Trophoblast cell (in vitro differentiated cells and primary cell): ENCODE results near the gene ZNF248.

Source experiments
- DNase-seq, 2 donors: peaks; one replicate each; pipeline ENCODE4 v3.0.0-alpha.2; 2016
- H2AFZ ChIP-seq: 2 replicates; pipeline ENCODE4 v1.6.1; 2013; ENCODE audit warnings: low read length, moderate library complexity, mild to moderate bottlenecking; ENCODE audit not compliant: insufficient read depth, poor library complexity
- H2AK5ac ChIP-seq: 2 replicates; pipeline ENCODE4 v1.6.1; 2013; ENCODE audit warnings: mild to moderate bottlenecking, low read length
- H2BK120ac ChIP-seq: 2 replicates; pipeline ENCODE4 v1.6.1; 2013; ENCODE audit warnings: low read length, mild to moderate bottlenecking, moderate library complexity; ENCODE audit not compliant: insufficient read depth, poor library complexity
- H2BK12ac ChIP-seq: 2 replicates; pipeline ENCODE4 v1.6.1; 2013; ENCODE audit warnings: mild to moderate bottlenecking, low read length, moderate library complexity
- H2BK5ac ChIP-seq: 2 replicates; pipeline ENCODE4 v1.6.1; 2013; ENCODE audit warnings: low read length, low read depth, moderate library complexity, mild to moderate bottlenecking; ENCODE audit not compliant: poor library complexity
- H3K14ac ChIP-seq: 2 replicates; pipeline ENCODE4 v1.6.1; 2013; ENCODE audit warnings: mild to moderate bottlenecking, low read length
- H3K18ac ChIP-seq: 2 replicates; pipeline ENCODE4 v1.6.1; 2013; ENCODE audit warnings: mild to moderate bottlenecking, low read length
- H3K23ac ChIP-seq: 2 replicates; pipeline ENCODE4 v1.6.1; 2013; ENCODE audit warnings: low read length
- H3K27ac ChIP-seq: 2 replicates; pipeline ENCODE4 v1.5.1; 2013; ENCODE audit warnings: low read depth, mild to moderate bottlenecking, inconsistent platforms, low read length, moderate library complexity
- H3K27me3 ChIP-seq: 2 replicates; pipeline ENCODE4 v1.6.1; 2013; ENCODE audit warnings: inconsistent platforms, mild to moderate bottlenecking, low read length, moderate library complexity; ENCODE audit not compliant: insufficient read depth
- H3K36me3 ChIP-seq, 2 experiments: 1 replicate in 1 of 2; 2 replicates in 1 of 2; pipeline ENCODE4 v1.6.1; 2013; ENCODE audit warnings: low read length in 2 of 2, mild to moderate bottlenecking in 2 of 2, moderate library complexity in 1 of 2; ENCODE audit not compliant: insufficient read depth in 2 of 2, control insufficient read depth in 1 of 2
- H3K4ac ChIP-seq: 2 replicates; pipeline ENCODE4 v1.6.1; 2013; ENCODE audit warnings: low read depth, mild to moderate bottlenecking, low read length, moderate library complexity
- H3K4me1 ChIP-seq, 2 experiments: 1 replicate in 1 of 2; 2 replicates in 1 of 2; pipeline ENCODE4 v1.6.1; 2013; ENCODE audit warnings: low read length in 2 of 2, mild to moderate bottlenecking in 2 of 2, moderate library complexity in 1 of 2; ENCODE audit not compliant: insufficient read depth in 2 of 2, control insufficient read depth in 1 of 2
- H3K4me2 ChIP-seq: 2 replicates; pipeline ENCODE4 v1.6.1; 2013; ENCODE audit warnings: inconsistent platforms, mild to moderate bottlenecking, low read length, moderate library complexity
- H3K4me3 ChIP-seq: 2 replicates; pipeline ENCODE4 v1.5.1; 2013; ENCODE audit warnings: mild to moderate bottlenecking, low read depth, low read length, inconsistent platforms
- H3K79me1 ChIP-seq: one replicate; pipeline ENCODE4 v1.6.1; 2013; ENCODE audit warnings: low read length
- H3K79me2 ChIP-seq: 2 replicates; pipeline ENCODE4 v1.6.1; 2013; ENCODE audit warnings: low read length, mild to moderate bottlenecking; ENCODE audit not compliant: control insufficient read depth, insufficient read depth, poor library complexity
- H3K9ac ChIP-seq: 2 replicates; pipeline ENCODE4 v1.6.1; 2013; ENCODE audit warnings: mild to moderate bottlenecking, low read length
- H3K9me3 ChIP-seq: 2 replicates; pipeline ENCODE4 v1.6.1; 2013; ENCODE audit warnings: low read depth, mild to moderate bottlenecking, control low read depth, inconsistent platforms, low read length; ENCODE audit not compliant: insufficient read depth
- H4K12ac ChIP-seq: 2 replicates; pipeline ENCODE4 v1.6.1; 2013; ENCODE audit warnings: low read depth, mild to moderate bottlenecking, low read length, moderate library complexity
- H4K8ac ChIP-seq: 2 replicates; pipeline ENCODE4 v1.6.1; 2013; ENCODE audit warnings: low read depth, mild to moderate bottlenecking, low read length, moderate library complexity
- H4K91ac ChIP-seq: one replicate; pipeline ENCODE4 v1.6.1; 2013; ENCODE audit warnings: low read depth, mild to moderate bottlenecking, low read length, moderate library complexity
- WGBS: extraction: QIAGEN DNeasy Blood & Tissue Kit; methylation state at CpG from one replicate; pipeline ENCODE4 v1.1.7; 2013; ENCODE audit warnings: missing lambda C conversion rate; ENCODE audit not compliant: insufficient read length, insufficient coverage; ENCODE audit errors: extremely low coverage; 5-methylcytosine and 5-hydroxymethylcytosine counted together

ZNF248 gene

DNA sequence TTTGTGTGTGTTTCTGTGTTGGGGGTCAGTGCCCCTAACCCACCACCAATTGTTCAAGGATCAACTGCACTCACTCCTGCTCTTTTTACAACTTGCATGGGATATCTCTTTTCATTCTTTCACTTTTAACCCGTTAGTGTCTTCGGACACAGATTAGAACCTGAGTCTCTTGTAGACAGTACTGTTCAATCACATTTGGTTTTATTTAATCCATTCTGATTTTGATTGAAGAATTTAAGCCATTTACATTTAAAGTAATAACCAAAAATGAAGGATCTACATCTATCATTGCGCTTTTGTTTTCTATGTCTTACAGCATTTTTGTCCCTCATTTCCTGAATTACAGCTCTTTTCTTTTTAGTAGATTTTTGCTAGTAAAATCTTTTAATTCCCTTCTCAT is 43.6 kb downstream of the ZNF248 start:
- no peaks in the 10 kb centered on the region for H3K79me1 ChIP-seq
- H3K14ac ChIP-seq: no peak overlapping the region
- WGBS: no CpG with 5 or more reads among the region's 3 CpGs
- no peak overlapping the region for H2BK12ac ChIP-seq
- no peak overlapping the region for H4K91ac ChIP-seq
- H3K4me2 ChIP-seq: no peak overlapping the region
- H4K12ac ChIP-seq: no peak overlapping the region
- no peak overlapping the region for H3K9ac ChIP-seq
- H3K9me3 ChIP-seq: peaks cover 14% of the 10 kb centered on the region
- no peak overlapping the region for H3K4ac ChIP-seq
- H3K36me3 ChIP-seq: peaks cover 0 to 3% of the 10 kb centered on the region in 2 experiments
- H2BK120ac ChIP-seq: no peak overlapping the region
- H3K18ac ChIP-seq: no peak overlapping the region
- H3K79me2 ChIP-seq: no peaks in the 10 kb centered on the region
- DNase-seq: no peak
- H3K4me3 ChIP-seq: no peak overlapping the region
- no peak overlapping the region for H2BK5ac ChIP-seq
- no peaks in the 10 kb centered on the region for H3K27me3 ChIP-seq
- no peak overlapping the region for H3K23ac ChIP-seq
- no peaks in the 10 kb centered on the region for H3K4me1 ChIP-seq
- no peak overlapping the region for H3K27ac ChIP-seq
- H4K8ac ChIP-seq: no peak overlapping the region
- no peak overlapping the region for H2AFZ ChIP-seq
- no peak overlapping the region for H2AK5ac ChIP-seq

DNA sequence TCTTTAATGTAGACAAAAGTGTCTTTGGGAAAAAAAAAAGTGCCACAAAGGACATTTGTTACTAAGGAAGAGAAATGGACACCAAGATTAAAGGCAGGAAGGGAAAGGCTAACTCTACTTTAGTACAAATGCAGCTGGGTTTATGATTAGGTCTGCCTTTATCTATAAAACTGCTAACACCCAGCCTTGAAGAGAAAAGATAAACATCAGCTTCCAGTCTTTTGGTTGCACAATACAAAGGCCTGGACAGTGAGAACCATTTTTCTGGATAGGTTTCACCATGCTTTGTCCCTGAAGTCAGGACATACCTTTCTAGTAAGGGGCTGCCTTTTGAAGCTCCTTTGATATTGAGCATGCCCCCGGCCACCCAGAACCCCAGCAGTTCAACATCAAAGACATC is 45.1 kb downstream of the ZNF248 start:
- Histone ChIP-seq H3K79me2 (no peaks in the 10 kb centered on the region), H2AK5ac (no peak overlapping the region), H3K4ac (no peak overlapping the region), H4K12ac (no peak overlapping the region), H3K23ac (no peak overlapping the region), H3K27ac (no peak overlapping the region), H3K4me3 (no peak overlapping the region), H3K18ac (no peak overlapping the region), H2BK12ac (no peak overlapping the region), H4K91ac (no peak overlapping the region), H3K4me2 (no peak overlapping the region), H3K4me1 (no peaks in the 10 kb centered on the region), H3K79me1 (no peaks in the 10 kb centered on the region), H2AFZ (no peak overlapping the region), H3K36me3 (no peaks in the 10 kb centered on the region), H3K27me3 (no peaks in the 10 kb centered on the region), H3K9me3 (peaks cover 12% of the 10 kb centered on the region), H2BK120ac (no peak overlapping the region), H4K8ac (no peak overlapping the region), H3K14ac (no peak overlapping the region), H2BK5ac (no peak overlapping the region), H3K9ac (no peak overlapping the region)
- peak in 1 of 2 donors; percentile 16 for DNase-seq
- WGBS: no CpG with 5 or more reads among the region's 1 CpG

DNA sequence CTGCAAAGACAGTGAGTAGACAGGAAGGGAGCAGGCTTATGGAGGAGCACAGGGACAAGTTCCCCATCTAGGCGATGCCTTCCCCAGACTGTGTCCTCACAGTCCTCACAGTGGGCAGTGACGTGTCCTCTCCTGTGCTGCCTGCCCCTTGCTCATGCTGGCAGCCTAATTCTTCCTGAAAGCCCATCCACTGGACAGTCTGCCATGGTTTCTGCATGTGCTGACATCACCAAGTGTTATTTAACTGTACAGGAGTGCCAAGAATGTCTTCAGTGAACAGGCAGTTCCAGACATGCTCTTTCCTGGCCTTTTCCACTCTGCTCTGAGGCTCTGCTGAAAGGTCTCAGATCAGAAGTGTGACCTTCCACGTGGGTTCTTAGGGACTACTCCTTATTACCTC is 54.1 kb downstream of the ZNF248 start:
- H2BK12ac ChIP-seq: no peak overlapping the region
- no peak overlapping the region for H3K23ac ChIP-seq
- no peak overlapping the region for H2BK5ac ChIP-seq
- no peaks in the 10 kb centered on the region for H3K79me1 ChIP-seq
- DNase-seq: no peak
- no peak overlapping the region for H2AK5ac ChIP-seq
- no peak overlapping the region for H3K18ac ChIP-seq
- H3K4ac ChIP-seq: no peak overlapping the region
- no peak overlapping the region for H4K12ac ChIP-seq
- no peak overlapping the region for H2AFZ ChIP-seq
- no peak overlapping the region for H4K8ac ChIP-seq
- peaks cover 11% of the 10 kb centered on the region for H3K9me3 ChIP-seq
- H3K27me3 ChIP-seq: no peaks in the 10 kb centered on the region
- no peak overlapping the region for H3K4me2 ChIP-seq
- no peak overlapping the region for H2BK120ac ChIP-seq
- no peak overlapping the region for H4K91ac ChIP-seq
- no peak overlapping the region for H3K14ac ChIP-seq
- no peak overlapping the region for H3K9ac ChIP-seq
- peak overlapping the region; percentile 49 for H3K4me3 ChIP-seq
- no peaks in the 10 kb centered on the region for H3K36me3 ChIP-seq
- H3K4me1 ChIP-seq: no peaks in the 10 kb centered on the region
- H3K27ac ChIP-seq: no peak overlapping the region
- no CpG with 5 or more reads among the region's 3 CpGs for WGBS
- H3K79me2 ChIP-seq: no peaks in the 10 kb centered on the region

DNA sequence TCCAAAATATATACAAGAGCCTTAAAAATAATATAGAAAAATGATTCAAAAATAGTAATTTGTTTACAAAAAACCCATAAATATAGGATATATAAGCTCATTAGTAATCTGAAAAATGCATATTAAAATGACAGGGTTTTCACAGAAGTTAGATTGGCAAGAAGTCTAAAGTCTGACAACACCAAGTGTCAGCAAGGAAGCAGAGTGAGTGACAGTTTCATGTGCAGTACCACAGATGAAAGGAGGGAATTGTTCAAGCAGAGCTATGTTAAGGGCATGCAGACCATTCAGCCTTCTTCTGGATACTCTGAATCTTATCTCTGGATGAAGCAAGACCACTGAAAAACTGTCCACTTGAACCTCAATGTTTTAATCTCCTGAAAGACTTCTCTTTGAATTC is 55.9 kb downstream of the ZNF248 start:
- Histone ChIP-seq H3K79me2 (no peaks in the 10 kb centered on the region), H3K4me2 (no peak overlapping the region), H3K4ac (no peak overlapping the region), H3K79me1 (no peaks in the 10 kb centered on the region), H3K4me1 (no peaks in the 10 kb centered on the region), H4K12ac (no peak overlapping the region), H2BK12ac (no peak overlapping the region), H3K18ac (no peak overlapping the region), H2BK120ac (no peak overlapping the region), H3K23ac (no peak overlapping the region), H2AFZ (no peak overlapping the region), H3K27me3 (no peaks in the 10 kb centered on the region), H2AK5ac (no peak overlapping the region), H2BK5ac (no peak overlapping the region), H3K9ac (no peak overlapping the region), H3K14ac (no peak overlapping the region), H4K91ac (no peak overlapping the region), H3K4me3 (no peak overlapping the region), H3K9me3 (peaks cover 9% of the 10 kb centered on the region), H3K27ac (no peak overlapping the region), H4K8ac (no peak overlapping the region), H3K36me3 (no peaks in the 10 kb centered on the region)
- DNase-seq: no peak
